Activated CD4-positive, alpha-beta T cell treated with anti-CD3 and anti-CD28 coated beads, Interleukin-2, Interleukin-4, amounts not matched to agents 100 ng/mL and 50 ng/mL, durations not matched to agents 16 hours and 8 hours (primary cell): ENCODE results near the gene LGALS9C.
"Not testable (repeated sequence)": the region's sequence is repeated elsewhere in the genome, so short reads cannot be mapped to it uniquely, and the experiment has no call there.

Experiments
- DNase-seq: peaks from one replicate; pipeline ENCODE4 v3.0.0-alpha.2; 2020; ENCODE audit warnings: low spot score

LGALS9C gene

GRCh38 chr17:18530405-18530804, 53.8 kb downstream of the LGALS9C start:
- DNase-seq, result not testable (repeated sequence)

- DNase-seq, result not testable (repeated sequence)
These were observed 65.6 kb downstream of the LGALS9C start for GRCh38 chr17:18542234-18542633.

- not testable (repeated sequence) for DNase-seq
These were observed 66.3 kb downstream of the LGALS9C start for GRCh38 chr17:18542907-18543306.
